ENCODE results near the gene FHIT.

Gene FHIT

GRCh38 chr3:60584250-60584649 lies 667.0 kb downstream of the FHIT start:
- H3K27me3 Mint-ChIP-seq: no peaks in the 10 kb centered on the region
- no peak for ATAC-seq
- peaks cover 2% of the 10 kb centered on the region for H3K36me3 Mint-ChIP-seq (ENCODE audit: low read depth)
- H3K4me3 Mint-ChIP-seq: no peak overlapping the region
- DNase-seq: no peak
- peaks cover 8% of the 10 kb centered on the region for H3K4me1 Mint-ChIP-seq
- H3K27ac Mint-ChIP-seq: no peak overlapping the region
- peaks cover 4% of the 10 kb centered on the region for H3K9me3 Mint-ChIP-seq

GRCh38 chr3:60582288-60582687 lies 669.0 kb downstream of the FHIT start:
- ATAC-seq (no peak), DNase-seq (no peak)
- Mint-ChIP-seq H3K9me3 (peaks cover 4% of the 10 kb centered on the region), H3K36me3 (ENCODE audit: low read depth) (peaks cover 2% of the 10 kb centered on the region), H3K4me3 (no peak overlapping the region), H3K27me3 (no peaks in the 10 kb centered on the region), H3K4me1 (peaks cover 8% of the 10 kb centered on the region), H3K27ac (no peak overlapping the region)

- H3K4me3 Mint-ChIP-seq: no peak overlapping the region
- DNase-seq (no peak), ATAC-seq (no peak)
- no peaks in the 10 kb centered on the region for H3K36me3 Mint-ChIP-seq (ENCODE audit: low read depth)
- H3K4me1 Mint-ChIP-seq: peaks cover 3% of the 10 kb centered on the region
- H3K27me3 Mint-ChIP-seq: no peaks in the 10 kb centered on the region
- no peaks in the 10 kb centered on the region for H3K9me3 Mint-ChIP-seq
- no peak overlapping the region for H3K27ac Mint-ChIP-seq
Observed at GRCh38 chr3:60580809-60581208, 670.4 kb downstream of the FHIT start.

- no peaks in the 10 kb centered on the region for H3K27me3 Mint-ChIP-seq
- DNase-seq (no peak), ATAC-seq (no peak)
- no peak overlapping the region for H3K4me3 Mint-ChIP-seq
- H3K27ac Mint-ChIP-seq: no peak overlapping the region
- no peaks in the 10 kb centered on the region for H3K36me3 Mint-ChIP-seq (ENCODE audit: low read depth)
- H3K4me1 Mint-ChIP-seq: no peaks in the 10 kb centered on the region
- H3K9me3 Mint-ChIP-seq: no peaks in the 10 kb centered on the region
Observed at GRCh38 chr3:60579734-60580133, 671.5 kb downstream of the FHIT start.

- no peaks in the 10 kb centered on the region for H3K4me1 Mint-ChIP-seq
- no peak for DNase-seq
- no peak for ATAC-seq
- H3K4me3 Mint-ChIP-seq: no peak overlapping the region
- no peaks in the 10 kb centered on the region for H3K36me3 Mint-ChIP-seq (ENCODE audit: low read depth)
- H3K9me3 Mint-ChIP-seq: no peaks in the 10 kb centered on the region
- no peak overlapping the region for H3K27ac Mint-ChIP-seq
- H3K27me3 Mint-ChIP-seq: no peaks in the 10 kb centered on the region
Observed at GRCh38 chr3:60578936-60579335, 672.3 kb downstream of the FHIT start.

GRCh38 chr3:60577601-60578000 lies 673.7 kb downstream of the FHIT start:
- no peaks in the 10 kb centered on the region for H3K27me3 Mint-ChIP-seq
- H3K9me3 Mint-ChIP-seq: no peaks in the 10 kb centered on the region
- H3K27ac Mint-ChIP-seq: no peak overlapping the region
- H3K4me1 Mint-ChIP-seq: no peaks in the 10 kb centered on the region
- DNase-seq (no peak), ATAC-seq (no peak)
- H3K36me3 Mint-ChIP-seq (ENCODE audit: low read depth): no peaks in the 10 kb centered on the region
- H3K4me3 Mint-ChIP-seq: no peak overlapping the region

- no peak overlapping the region for H3K4me3 Mint-ChIP-seq
- H3K4me1 Mint-ChIP-seq: no peaks in the 10 kb centered on the region
- DNase-seq (no peak), ATAC-seq (no peak)
- H3K36me3 Mint-ChIP-seq (ENCODE audit: low read depth): no peaks in the 10 kb centered on the region
- H3K9me3 Mint-ChIP-seq: no peaks in the 10 kb centered on the region
- no peaks in the 10 kb centered on the region for H3K27me3 Mint-ChIP-seq
- no peak overlapping the region for H3K27ac Mint-ChIP-seq
Observed at GRCh38 chr3:60575718-60576272, 675.5 kb downstream of the FHIT start.

GRCh38 chr3:60574046-60574769 lies 677.0 kb downstream of the FHIT start:
- no peaks in the 10 kb centered on the region for H3K9me3 Mint-ChIP-seq
- DNase-seq (no peak), ATAC-seq (no peak)
- H3K36me3 Mint-ChIP-seq (ENCODE audit: low read depth): no peaks in the 10 kb centered on the region
- no peak overlapping the region for H3K4me3 Mint-ChIP-seq
- no peaks in the 10 kb centered on the region for H3K27me3 Mint-ChIP-seq
- H3K4me1 Mint-ChIP-seq: no peaks in the 10 kb centered on the region
- no peak overlapping the region for H3K27ac Mint-ChIP-seq

- Mint-ChIP-seq H3K27ac (no peak overlapping the region), H3K36me3 (ENCODE audit: low read depth) (no peaks in the 10 kb centered on the region), H3K4me1 (no peaks in the 10 kb centered on the region), H3K9me3 (no peaks in the 10 kb centered on the region), H3K4me3 (no peak overlapping the region), H3K27me3 (no peaks in the 10 kb centered on the region)
- no peak for DNase-seq
- no peak for ATAC-seq
Observed at GRCh38 chr3:60573494-60573893, 677.8 kb downstream of the FHIT start.

- ATAC-seq: no peak
- H3K4me3 Mint-ChIP-seq: no peak overlapping the region
Observed at GRCh38 chr3:60571511-60571910, 679.7 kb downstream of the FHIT start.

GRCh38 chr3:60557122-60557521 lies 694.1 kb downstream of the FHIT start:
- Mint-ChIP-seq H3K27me3 (no peaks in the 10 kb centered on the region), H3K27ac (no peak overlapping the region), H3K4me1 (peaks cover 8% of the 10 kb centered on the region), H3K9me3 (no peaks in the 10 kb centered on the region), H3K36me3 (ENCODE audit: low read depth) (no peaks in the 10 kb centered on the region), H3K4me3 (no peak overlapping the region)
- DNase-seq (no peak), ATAC-seq (no peak)

More at GRCh38 chr3:60571511-60571910, 679.7 kb downstream of the FHIT start:
- H3K27ac Mint-ChIP-seq: no peak overlapping the region
- no peaks in the 10 kb centered on the region for H3K36me3 Mint-ChIP-seq (ENCODE audit: low read depth)
- no peaks in the 10 kb centered on the region for H3K9me3 Mint-ChIP-seq
- no peak for DNase-seq
- H3K4me1 Mint-ChIP-seq: no peaks in the 10 kb centered on the region
- no peaks in the 10 kb centered on the region for H3K27me3 Mint-ChIP-seq

GRCh38 chr3:60555686-60556354 lies 695.4 kb downstream of the FHIT start:
- H3K4me3 Mint-ChIP-seq: no peak overlapping the region
- no peaks in the 10 kb centered on the region for H3K27me3 Mint-ChIP-seq
- DNase-seq (no peak), ATAC-seq (peak; percentile 59)
- no peak overlapping the region for H3K27ac Mint-ChIP-seq
- peaks cover 8% of the 10 kb centered on the region for H3K4me1 Mint-ChIP-seq
- peaks cover 3% of the 10 kb centered on the region for H3K9me3 Mint-ChIP-seq
- H3K36me3 Mint-ChIP-seq (ENCODE audit: low read depth): no peaks in the 10 kb centered on the region

GRCh38 chr3:60553144-60553543 lies 698.1 kb downstream of the FHIT start:
- H3K27ac Mint-ChIP-seq: no peak overlapping the region
- H3K36me3 Mint-ChIP-seq (ENCODE audit: low read depth): no peaks in the 10 kb centered on the region
- peaks cover 8% of the 10 kb centered on the region for H3K4me1 Mint-ChIP-seq
- no peak for ATAC-seq
- no peaks in the 10 kb centered on the region for H3K27me3 Mint-ChIP-seq
- H3K9me3 Mint-ChIP-seq: peaks cover 4% of the 10 kb centered on the region
- no peak for DNase-seq
- H3K4me3 Mint-ChIP-seq: no peak overlapping the region

- peaks cover 8% of the 10 kb centered on the region for H3K4me1 Mint-ChIP-seq
- ATAC-seq (no peak), DNase-seq (no peak)
- no peak overlapping the region for H3K4me3 Mint-ChIP-seq
- no peaks in the 10 kb centered on the region for H3K27me3 Mint-ChIP-seq
- H3K27ac Mint-ChIP-seq: no peak overlapping the region
- H3K36me3 Mint-ChIP-seq (ENCODE audit: low read depth): no peaks in the 10 kb centered on the region
- H3K9me3 Mint-ChIP-seq: peaks cover 4% of the 10 kb centered on the region
Observed at GRCh38 chr3:60552581-60552980, 698.7 kb downstream of the FHIT start.

- ATAC-seq: no peak
- Mint-ChIP-seq H3K4me1 (peaks cover 8% of the 10 kb centered on the region), H3K36me3 (ENCODE audit: low read depth) (no peaks in the 10 kb centered on the region), H3K27ac (no peak overlapping the region), H3K9me3 (peaks cover 4% of the 10 kb centered on the region), H3K27me3 (no peaks in the 10 kb centered on the region), H3K4me3 (no peak overlapping the region)
- no peak for DNase-seq
Observed at GRCh38 chr3:60551455-60552209, 699.6 kb downstream of the FHIT start.
